Hematopoietic multipotent progenitor cell treated with erythropoietin and hydrocortisone succinate and interleukin-3 and kit ligand, for 8 days (in vitro differentiated cells): ENCODE results near the gene SYCP2.
"Not testable (repeated sequence)": the region's sequence is repeated elsewhere in the genome, so short reads cannot be mapped to it uniquely, and the experiment has no call there.

Source experiments
- DNase-seq: peaks from one replicate; pipeline ENCODE4 v3.0.0-alpha.2; 2015

The SYCP2 gene, protein sequence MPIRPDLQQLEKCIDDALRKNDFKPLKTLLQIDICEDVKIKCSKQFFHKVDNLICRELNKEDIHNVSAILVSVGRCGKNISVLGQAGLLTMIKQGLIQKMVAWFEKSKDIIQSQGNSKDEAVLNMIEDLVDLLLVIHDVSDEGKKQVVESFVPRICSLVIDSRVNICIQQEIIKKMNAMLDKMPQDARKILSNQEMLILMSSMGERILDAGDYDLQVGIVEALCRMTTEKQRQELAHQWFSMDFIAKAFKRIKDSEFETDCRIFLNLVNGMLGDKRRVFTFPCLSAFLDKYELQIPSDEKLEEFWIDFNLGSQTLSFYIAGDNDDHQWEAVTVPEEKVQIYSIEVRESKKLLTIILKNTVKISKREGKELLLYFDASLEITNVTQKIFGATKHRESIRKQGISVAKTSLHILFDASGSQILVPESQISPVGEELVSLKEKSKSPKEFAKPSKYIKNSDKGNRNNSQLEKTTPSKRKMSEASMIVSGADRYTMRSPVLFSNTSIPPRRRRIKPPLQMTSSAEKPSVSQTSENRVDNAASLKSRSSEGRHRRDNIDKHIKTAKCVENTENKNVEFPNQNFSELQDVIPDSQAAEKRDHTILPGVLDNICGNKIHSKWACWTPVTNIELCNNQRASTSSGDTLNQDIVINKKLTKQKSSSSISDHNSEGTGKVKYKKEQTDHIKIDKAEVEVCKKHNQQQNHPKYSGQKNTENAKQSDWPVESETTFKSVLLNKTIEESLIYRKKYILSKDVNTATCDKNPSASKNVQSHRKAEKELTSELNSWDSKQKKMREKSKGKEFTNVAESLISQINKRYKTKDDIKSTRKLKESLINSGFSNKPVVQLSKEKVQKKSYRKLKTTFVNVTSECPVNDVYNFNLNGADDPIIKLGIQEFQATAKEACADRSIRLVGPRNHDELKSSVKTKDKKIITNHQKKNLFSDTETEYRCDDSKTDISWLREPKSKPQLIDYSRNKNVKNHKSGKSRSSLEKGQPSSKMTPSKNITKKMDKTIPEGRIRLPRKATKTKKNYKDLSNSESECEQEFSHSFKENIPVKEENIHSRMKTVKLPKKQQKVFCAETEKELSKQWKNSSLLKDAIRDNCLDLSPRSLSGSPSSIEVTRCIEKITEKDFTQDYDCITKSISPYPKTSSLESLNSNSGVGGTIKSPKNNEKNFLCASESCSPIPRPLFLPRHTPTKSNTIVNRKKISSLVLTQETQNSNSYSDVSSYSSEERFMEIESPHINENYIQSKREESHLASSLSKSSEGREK (N-terminal part only)

DNA sequence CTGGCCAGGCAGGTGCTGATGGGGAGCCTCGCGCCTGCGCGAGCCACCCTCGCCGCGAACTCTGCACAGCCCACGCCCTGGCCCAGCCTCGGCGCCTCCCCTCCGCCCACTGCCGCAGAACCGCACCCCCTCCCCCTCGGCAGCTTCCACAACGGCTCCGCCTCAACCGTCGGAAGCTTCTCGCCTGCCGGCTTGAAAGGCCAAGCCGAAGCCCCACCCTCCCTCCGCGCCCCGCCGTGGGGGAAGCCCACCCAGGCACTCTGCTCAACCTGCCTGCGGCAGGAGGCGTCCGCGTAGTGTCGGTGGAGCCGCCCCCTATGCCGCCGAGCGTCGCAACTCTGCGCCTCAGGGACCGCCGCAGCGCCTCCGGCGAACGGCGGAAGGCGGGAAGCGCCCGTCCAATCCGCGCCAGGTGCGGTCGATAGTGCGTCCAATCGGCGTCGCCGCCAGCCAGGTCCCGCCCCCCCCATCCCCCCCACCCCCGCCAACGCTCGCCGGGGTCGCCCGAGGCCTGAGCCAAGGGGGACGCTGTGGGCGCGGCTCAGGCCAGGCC, at the start of gene SYCP2:
Gene SYCP2, minus strand, starts transcription at position 342 of the 553 bp plus-strand sequence. CDS start 11,224 bp downstream, outside the sequence.
- peak; percentile 30 for DNase-seq

DNA sequence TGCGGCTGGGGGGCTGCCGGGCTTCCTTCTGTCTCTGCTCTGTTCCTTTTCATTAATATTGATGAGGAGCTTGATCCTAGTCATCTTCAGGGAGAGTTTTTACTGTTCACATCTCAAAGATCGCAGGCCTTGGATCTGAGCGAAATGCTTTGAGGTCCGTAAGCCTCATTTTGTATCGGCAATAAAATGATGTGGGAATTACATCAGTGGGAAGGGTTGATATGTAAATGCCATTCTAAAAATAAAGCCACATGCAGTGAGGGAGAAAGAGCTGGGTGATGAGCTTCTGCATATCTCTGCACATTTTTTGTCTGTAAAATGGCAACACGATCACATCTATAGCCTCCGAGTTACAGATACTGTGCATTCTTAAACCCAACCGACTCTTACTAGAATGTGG, 49.6 kb upstream of the SYCP2 start:
- no peak for DNase-seq

DNA sequence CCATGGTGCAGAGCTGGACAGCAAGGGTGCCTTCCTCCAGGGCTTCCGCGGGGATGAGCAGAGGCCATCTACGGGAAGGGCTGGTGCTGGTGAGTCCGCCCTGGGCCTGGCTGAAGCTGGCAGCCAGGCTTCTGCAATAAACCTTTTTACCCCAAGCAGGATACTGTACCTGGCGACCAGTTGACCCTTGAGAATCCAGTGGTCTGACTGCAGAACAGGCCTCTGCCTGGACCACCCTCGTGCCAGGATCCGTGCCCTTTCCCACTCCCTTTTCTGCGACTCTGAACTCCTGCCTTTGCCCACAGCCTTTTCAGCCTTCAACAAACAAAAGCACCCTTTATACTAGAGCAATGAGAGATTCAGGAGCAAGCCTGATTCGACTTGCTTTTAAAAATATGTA, 43.6 kb upstream of the SYCP2 start:
- no peak for DNase-seq

DNA sequence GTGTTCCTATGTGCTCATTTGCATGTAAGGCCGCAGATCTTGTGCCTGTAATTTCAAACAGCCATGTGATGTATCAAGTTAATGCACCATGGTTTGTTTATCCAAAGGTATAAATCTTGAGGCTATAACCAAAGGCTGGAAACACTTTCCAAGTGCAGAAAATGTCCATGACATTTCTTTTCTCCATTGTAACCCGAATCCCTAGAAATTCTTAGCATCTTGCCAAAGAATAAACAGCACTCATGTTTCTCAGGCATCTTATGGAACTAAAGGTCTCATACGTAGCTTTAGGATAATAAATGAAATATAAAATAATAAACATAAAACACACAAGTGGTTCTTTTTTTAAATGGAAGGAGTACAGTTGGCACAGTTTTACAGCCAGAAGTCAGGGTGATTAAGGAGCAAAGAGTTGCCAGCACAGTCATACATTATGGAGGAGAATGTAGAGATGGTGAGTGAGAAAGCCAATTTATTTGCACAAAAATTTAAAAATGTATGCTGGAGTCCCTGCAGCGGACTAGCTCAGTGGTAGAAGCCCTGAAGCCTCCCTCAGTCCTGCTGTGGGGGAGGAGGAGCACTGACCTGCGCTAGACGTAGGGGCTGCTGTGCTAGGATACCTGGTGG, 42.8 kb upstream of the SYCP2 start:
- DNase-seq = no peak

DNA sequence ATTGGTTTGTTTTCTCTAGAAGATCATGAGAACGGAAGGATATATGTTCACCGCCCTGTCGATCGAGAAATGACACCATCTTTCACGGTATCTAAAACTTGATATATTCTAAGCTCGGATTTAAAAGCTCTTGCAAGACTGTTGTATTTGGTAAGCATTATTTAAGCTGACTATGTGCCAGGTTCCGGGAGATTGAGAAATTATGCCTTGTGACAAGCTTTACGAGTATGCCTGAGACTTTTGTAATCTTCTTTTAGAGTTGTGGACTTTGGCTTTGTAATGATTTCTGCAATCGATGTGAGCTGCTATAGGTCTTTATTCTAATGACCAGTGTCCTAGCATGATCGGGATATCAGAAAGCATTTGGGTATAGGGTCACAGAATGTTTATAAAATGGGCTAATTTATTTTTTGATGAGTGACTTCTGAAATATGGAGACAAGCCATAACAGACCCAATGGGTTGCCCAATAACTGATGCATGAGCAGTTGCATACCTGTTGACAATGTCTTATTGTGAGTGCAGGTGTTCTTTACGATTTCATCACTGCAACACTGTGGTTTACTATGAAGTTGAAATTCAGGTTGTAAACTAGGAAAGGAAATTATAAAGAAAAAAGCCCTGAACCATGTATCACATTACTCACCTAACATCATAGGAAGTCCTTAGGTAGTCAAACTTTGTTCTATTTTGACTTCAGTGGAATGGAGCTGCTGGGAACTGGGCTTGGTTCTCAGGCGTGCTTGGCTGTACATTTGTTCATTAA, 38.8 kb upstream of the SYCP2 start:
- DNase-seq = no peak

DNA sequence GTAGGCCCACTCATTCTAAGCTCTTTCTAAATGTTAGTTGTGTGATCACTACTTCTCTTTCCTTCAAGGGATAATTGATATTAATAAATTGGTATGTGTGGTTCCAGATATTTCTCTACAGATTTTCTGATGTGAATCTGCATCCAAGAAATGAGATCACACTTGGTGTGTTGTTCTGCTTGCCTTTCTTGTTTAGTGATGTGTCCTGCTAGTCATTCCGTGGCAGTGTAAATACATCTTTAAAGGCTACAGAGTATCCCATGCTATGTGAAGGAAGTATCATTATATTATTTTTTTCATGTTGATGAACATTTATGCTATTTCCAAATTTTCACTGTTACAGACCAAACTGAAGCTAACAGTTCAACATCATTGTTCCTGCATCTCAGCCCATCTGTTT, 38.0 kb upstream of the SYCP2 start:
- DNase-seq = no peak

DNA sequence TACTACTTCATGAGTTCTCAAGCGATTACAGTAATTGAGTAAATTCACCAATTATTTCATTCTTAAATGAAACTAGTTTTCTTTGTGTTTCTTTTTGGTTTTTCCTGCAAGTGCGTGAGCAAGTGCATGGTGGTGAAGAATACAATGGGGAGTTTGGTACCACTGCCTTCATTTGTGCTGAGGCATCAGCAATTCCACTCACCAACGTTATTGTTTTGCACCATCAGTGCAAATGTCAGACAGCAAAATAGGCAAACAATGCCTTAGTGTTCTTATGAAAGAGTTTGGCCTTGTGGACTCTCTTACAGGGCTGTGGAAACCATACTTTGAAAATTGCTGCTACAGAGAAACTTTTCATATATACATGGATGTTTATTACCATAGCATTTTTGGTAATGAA, 33.0 kb upstream of the SYCP2 start:
- DNase-seq = no peak

DNA sequence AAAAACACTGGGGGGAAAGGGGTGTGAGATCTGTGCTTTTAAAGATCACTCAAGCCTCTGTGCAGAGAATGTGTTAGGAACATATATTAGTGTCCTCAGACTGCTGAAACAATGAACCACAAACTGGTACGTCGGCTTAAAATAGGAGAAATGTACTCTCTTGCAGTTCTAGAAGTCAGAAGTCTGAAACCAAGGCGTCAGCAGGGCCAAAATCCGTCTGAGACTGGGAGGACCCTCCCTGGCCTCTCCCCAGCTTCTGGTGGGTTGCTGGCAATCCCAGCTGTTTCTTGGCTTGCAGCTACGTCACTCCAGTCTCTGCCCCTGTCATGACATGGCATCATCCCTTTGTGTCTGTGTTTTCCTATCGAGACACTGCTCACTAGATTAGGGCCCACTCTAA, 28.7 kb upstream of the SYCP2 start:
- DNase-seq = no peak

DNA sequence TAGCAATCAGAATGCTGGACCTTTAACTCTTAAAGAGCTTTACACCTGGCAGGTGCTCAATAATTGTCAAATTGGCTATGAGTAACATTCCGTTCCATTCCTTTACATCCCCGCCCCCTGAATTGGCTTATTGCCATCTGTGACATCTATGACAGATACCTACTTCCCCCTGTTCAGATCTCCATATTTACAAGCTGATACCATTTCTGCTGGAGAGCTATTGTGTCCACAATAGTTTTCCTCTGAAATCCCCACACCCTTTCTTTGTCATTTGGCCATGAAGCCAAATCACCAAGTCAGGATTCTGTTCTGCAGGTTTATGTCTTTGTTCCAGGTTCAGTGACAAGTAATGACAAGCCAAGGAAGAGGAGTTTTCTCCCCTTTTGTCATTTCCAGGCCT, 28.0 kb upstream of the SYCP2 start:
- DNase-seq = no peak

DNA sequence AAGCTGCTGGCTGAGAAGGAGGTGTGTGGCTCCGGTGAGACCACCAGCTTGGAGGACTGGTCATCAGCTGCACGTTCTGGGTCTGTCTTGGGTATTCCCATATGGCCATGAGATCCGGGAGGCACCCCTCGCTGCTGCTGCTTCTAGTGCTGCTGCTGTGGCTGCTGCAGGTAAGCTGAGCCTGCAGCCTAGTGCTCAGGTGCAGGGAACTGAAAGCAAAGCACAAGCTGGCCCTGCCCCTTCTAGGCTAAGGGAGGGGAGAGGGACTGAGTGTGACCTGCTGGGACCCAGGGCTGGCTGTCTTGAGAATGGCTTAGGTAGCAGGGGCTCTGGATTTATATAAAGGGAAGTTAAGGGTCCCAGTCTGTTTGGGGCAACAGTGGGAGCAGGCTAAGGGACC, 25.2 kb upstream of the SYCP2 start:
- DNase-seq = no peak

DNA sequence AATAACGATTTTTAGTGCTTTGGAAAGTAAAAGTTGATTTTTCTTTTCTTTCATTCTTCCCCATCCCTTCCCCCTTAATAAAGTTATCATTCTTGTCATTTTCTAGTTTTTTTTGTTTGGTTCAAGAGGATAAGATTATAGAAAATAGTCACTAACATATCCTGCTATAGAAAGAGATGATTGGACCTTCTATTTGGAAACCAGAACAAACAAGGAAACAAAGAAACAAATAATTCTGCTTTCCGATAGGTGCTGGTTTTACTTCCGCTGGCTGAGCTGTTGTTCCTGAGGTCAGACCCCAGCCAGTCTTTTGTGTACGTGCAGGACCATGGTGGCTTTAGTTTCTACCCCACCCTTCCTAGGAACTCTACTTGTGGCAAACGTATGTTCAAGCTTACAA, 24.7 kb upstream of the SYCP2 start, which contains the start of gene CDH26:
Gene CDH26, plus strand, starts transcription at position 301 of the 400 bp plus-strand sequence. CDS start 304 bp downstream, outside the sequence.
- no peak for DNase-seq

DNA sequence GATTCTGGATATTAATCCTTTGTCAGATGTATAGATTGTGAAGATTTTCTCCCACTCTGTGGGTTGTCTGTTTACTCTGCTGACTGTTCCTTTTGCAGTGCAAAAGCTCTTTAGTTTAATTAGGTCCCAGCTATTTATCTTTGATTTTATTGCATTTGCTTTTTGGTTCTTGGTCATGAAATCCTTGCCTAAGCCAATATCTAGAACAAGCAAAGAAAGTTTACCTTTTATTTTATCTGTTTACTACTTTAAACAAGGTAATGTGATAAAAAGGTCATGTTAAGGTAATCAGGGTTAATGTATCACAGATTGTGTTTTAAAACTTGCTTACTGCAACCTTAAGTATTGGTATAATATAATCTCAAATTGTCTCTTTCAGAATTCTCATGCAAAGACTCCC, 24.1 kb upstream of the SYCP2 start:
- not testable (repeated sequence) for DNase-seq

DNA sequence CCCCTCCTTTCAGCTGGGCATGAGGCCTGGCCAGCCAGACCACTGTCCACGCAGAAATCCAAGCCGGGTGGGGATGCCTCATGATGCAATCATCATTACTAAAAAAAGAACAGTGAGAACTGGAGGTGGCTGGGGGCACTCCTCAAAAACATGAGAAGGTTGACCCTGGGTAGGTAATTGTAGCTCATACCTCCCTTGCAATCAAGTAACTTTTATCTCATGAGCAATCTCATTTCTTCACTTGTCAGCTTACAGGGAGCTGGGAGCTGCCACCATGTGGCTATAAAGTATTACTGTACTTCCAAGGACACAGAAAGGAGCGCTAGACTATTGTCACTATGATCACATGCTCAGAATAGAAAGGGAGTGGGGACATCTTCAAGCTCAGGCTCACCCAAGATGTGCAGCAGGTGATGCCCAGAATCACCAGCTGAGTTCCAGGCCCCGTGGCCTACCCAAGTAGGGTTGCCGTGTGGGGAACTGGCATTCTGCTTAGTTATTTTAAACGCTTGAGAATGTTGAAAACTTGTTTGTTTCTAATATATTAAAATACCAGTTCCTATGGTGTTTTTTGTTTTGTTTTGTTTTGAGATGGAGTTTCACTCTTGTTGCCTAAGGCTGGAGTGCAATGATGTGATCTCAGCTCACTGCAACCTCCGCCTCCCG, 21.8 kb upstream of the SYCP2 start:
- peak; percentile 51 for DNase-seq

DNA sequence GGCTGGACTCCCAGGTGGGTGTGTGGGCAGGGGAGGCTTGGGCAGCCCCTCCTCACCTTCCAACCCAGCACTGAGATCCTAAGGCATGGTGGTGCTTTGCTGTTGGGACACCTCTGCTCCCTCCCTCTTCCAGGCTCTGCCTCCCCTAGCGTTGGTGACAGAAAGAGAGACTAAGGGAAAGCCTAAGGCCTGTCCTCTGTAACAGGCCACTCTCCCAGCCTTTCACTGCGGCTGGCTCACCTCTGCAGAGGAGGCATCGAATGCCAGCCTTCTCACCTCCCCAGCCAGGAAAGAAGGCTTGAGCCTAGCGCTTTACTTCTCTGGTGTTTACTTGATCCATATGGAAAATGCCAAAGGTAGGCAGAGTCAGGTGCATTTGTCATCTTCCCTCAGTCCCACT, 21.3 kb upstream of the SYCP2 start:
- DNase-seq = no peak

DNA sequence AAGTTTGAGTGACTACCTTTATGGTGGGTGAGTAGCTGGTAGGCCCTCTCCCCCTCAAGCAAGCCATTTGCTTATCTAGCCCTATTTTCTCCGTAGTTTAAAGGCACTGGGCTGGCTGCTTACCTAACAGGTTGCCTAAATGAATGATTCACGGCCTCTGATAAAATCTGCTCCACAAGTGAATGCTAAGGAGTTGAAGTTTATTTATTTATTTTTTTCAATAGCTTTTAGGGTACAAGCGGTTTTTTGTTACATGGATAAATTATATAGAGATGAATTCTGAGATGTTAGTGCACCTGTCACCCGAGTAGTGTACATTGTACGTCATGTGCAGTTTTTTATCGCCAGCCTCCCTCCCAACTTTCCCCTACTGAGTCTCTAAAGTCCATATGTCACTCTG, 16.5 kb upstream of the SYCP2 start:
- DNase-seq = no peak

DNA sequence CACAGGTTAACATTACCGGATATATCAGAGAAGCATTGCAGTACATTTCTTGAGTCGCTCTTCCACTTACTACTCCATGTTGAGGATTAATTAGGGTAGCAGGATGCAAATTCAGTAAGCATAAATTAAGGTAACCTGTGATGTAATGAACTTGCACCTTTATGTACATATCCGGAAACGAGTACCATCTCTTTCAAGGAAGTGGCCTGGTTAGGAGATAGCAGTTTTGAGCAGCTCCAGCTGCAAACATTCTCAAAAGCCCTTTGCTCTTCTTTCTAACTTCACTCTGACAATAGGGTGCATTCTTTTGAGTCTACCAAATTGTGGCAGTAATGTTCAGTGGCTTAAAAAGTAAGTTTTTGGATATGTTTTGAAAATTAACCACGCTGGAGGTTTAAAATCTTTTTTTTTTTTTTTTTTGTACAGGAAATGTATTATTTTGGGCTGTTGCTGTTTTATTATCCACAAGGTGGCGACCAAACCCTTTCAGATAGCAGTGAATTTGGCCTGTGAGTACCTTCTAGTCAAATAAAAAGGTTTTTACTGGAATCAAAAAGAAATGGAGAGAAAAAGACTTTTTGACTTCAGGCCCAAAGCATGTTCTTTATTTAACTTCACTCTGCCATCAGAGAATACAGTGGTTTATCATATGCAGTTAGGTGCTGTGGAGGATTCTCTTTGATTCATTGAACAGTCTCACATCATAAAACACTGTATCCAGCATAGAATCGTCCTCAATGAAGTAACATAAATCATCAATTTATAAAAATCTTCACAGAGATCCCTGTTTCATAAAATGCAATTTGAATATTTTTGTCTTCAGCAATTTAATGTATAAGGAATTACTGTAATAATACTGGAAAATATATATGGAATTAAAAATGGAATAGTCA, 15.6 kb upstream of the SYCP2 start:
- peak; percentile 77 for DNase-seq

DNA sequence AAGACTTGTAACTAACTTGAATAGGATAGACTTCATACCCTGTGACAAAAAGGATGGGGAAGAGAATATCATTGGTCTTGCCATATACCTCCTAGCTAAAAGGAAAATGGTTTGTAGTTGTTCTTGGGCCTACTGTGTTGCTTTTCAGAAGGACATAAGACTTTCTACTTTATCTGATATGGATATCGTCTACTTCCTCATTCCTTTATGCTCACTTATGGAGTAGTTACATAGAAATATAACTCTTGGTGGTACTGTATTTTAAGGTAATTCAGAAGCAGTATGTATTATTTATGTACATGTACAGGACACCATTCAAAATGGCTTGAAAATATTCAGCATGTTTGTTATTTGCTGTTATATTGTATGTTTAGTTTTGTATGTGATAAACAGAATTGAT, 14.8 kb upstream of the SYCP2 start:
- DNase-seq = peak; percentile 9

DNA sequence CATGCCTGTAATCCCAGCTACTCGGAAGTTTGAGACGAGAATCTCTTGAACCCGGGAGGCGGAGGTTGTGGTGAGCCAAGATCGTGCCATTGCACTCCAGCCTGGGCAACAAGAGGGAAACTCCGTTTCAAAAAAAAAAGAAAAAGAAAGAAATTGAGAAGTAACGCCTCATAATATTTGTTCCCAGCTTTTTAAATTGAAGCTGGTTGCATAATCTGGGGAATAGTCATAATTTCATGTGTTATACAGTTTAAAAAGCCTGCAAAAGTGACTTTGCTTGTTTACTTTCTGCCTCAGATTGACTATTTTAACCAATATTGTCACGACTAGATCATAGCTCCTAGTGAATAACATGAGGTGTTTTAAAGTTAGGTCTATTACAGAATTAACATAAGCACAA, 13.9 kb upstream of the SYCP2 start:
- no peak for DNase-seq

DNA sequence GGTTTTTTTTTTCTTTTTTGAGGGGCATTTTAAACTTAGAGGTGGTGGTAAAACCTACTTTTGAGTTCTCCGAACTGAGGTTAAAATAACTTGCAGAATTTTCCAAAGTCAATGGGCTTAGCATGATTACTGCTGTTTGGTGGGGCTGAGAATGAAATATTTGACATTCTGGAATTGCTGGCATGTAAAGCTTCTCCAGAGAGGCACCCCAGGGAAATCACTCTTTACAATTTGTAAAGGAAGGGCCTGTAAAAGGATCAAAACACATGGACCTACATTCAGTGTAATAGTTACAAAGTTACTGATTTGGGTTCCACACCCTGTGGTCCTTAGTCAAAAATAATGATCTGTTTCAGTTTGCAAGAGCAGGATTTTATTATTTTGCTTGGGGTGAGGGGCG, 12.3 kb upstream of the SYCP2 start:
- no peak for DNase-seq

DNA sequence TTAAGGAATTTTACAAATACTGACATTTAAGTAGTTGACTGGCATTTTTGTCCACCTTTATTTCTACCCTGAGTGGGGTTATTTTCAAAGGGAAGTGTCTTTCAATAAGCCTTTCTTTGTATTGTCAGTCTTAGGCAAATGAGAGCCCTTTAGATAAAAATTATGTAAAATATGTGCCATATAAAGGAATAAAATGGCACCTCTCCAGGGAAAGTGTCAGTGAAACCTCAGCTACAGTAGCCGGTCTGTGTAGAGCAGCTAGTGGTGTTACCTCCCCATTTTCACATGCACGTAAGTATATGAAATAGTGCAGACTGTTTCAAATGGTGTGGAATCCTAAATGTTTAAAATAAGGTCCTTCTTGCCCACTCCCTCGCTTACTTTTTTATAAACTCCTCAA, 11.7 kb upstream of the SYCP2 start:
- peak; percentile 9 for DNase-seq
